IMR-90 (cell line): ENCODE results near the gene SLC9A9. TPM values are rescaled to one million over a fixed set of nuclear protein-coding genes. Genes with fewer than 3 reads are reported as not detected.

Source experiments
- ATAC-seq: fragments of 200-7000 bp; cut with Tn5 transposase; 2 replicates; pipeline ENCODE4 v1.9.1; 2020; ENCODE audit warnings: low read depth, mild to moderate bottlenecking, moderate library complexity
- BruUV-seq: library from RNA; stranded (reverse); fragments of 400-500 nt; replicated peaks from 2 replicates; lab custom pipeline; 2021; lab: Mats Ljungman, UMichigan
- CTCF ChIA-PET: fragments of 300-600 bp; formaldehyde crosslinking; extraction: SDS; loops from one replicate; lab custom pipeline; 2021; ENCODE audit warnings: antibody characterized with exemption; lab: Yijun Ruan, JAX
- POLR2A ChIA-PET: fragments of 300-600 bp; sonication (Branson Sonifier 250); formaldehyde crosslinking; loops from one replicate; lab custom pipeline; 2022; ENCODE audit warnings: antibody characterized with exemption; ENCODE audit not compliant: unreplicated experiment; lab: Charles Lee
- DNase-seq: peaks from one replicate; pipeline ENCODE4 v3.0.0; 2013
- H2AFZ ChIP-seq: replicated peaks from 2 replicates; pipeline ENCODE3; 2013; ENCODE audit warnings: low read length, mild to moderate bottlenecking; ENCODE audit not compliant: poor library complexity
- H2AK5ac ChIP-seq: 2 replicates; pipeline ENCODE4 v1.6.1; 2013; ENCODE audit warnings: low read depth, low read length, inconsistent platforms
- H2AK9ac ChIP-seq: replicated peaks from 2 replicates; pipeline ENCODE3; 2013; ENCODE audit warnings: mild to moderate bottlenecking, low read depth, low read length, moderate library complexity; ENCODE audit not compliant: poor library complexity
- H2BK120ac ChIP-seq: 2 replicates; pipeline ENCODE4 v1.6.1; 2013; ENCODE audit warnings: low read depth, low read length, inconsistent platforms
- H2BK15ac ChIP-seq: 3 replicates; pipeline ENCODE4 v1.6.1; 2013; ENCODE audit warnings: low read depth, low read length, inconsistent platforms
- H2BK20ac ChIP-seq: 2 replicates; pipeline ENCODE4 v1.6.1; 2013; ENCODE audit warnings: low read depth, mild to moderate bottlenecking, inconsistent platforms, low read length, moderate library complexity
- H2BK5ac ChIP-seq: 2 replicates; pipeline ENCODE4 v1.6.1; 2013; ENCODE audit warnings: mild to moderate bottlenecking, low read depth, low read length, inconsistent platforms; ENCODE audit not compliant: poor library complexity, severe bottlenecking
- H3K14ac ChIP-seq: replicated peaks from 2 replicates; pipeline ENCODE4 v1.6.1; 2013; ENCODE audit warnings: low read depth, low read length, inconsistent platforms
- H3K18ac ChIP-seq: 2 replicates; pipeline ENCODE4 v1.6.1; 2013; ENCODE audit warnings: low read depth, low read length, control low read depth
- H3K23ac ChIP-seq: 2 replicates; pipeline ENCODE4 v1.6.1; 2013; ENCODE audit warnings: low read depth, low read length, inconsistent platforms
- H3K27ac ChIP-seq: 2 replicates; pipeline ENCODE4 v1.5.1; 2013; ENCODE audit warnings: mild to moderate bottlenecking, control low read depth, low read length; ENCODE audit not compliant: insufficient read depth
- H3K27me3 ChIP-seq: 2 replicates; pipeline ENCODE4 v1.6.1; 2013; ENCODE audit warnings: low read length; ENCODE audit not compliant: control insufficient read depth, insufficient read depth
- H3K36me3 ChIP-seq: 2 replicates; pipeline ENCODE4 v1.6.1; 2013; ENCODE audit warnings: low read length, mixed read lengths; ENCODE audit not compliant: control insufficient read depth, insufficient read depth
- H3K4ac ChIP-seq: 2 replicates; pipeline ENCODE4 v1.6.1; 2013; ENCODE audit warnings: low read depth, low read length, inconsistent platforms
- H3K4me1 ChIP-seq: 2 replicates; pipeline ENCODE4 v1.6.1; 2013; ENCODE audit warnings: low read length, mixed read lengths; ENCODE audit not compliant: control insufficient read depth, insufficient read depth
- H3K4me2 ChIP-seq: 2 replicates; pipeline ENCODE4 v1.6.1; 2013; ENCODE audit warnings: low read depth, mild to moderate bottlenecking, control low read depth, low read length, moderate library complexity
- H3K4me3 ChIP-seq: 2 replicates; pipeline ENCODE4 v1.5.1; 2013; ENCODE audit warnings: low read depth, mild to moderate bottlenecking, control low read depth, low read length, moderate library complexity; ENCODE audit not compliant: insufficient read depth
- H3K56ac ChIP-seq: 2 replicates; pipeline ENCODE4 v1.6.1; 2013; ENCODE audit warnings: low read length, inconsistent platforms; ENCODE audit not compliant: insufficient read depth; ENCODE audit errors: extremely low read depth
- H3K79me1 ChIP-seq, 2 experiments: 2 replicates each; pipeline ENCODE4 v1.6.1; 2013; ENCODE audit warnings: low read length in 2 of 2, inconsistent platforms in 1 of 2, low read depth in 1 of 2
- H3K9ac ChIP-seq: 2 replicates; pipeline ENCODE4 v1.6.1; 2013; ENCODE audit warnings: low read depth, low read length, control low read depth
- H3K9me1 ChIP-seq: 2 replicates; pipeline ENCODE4 v1.6.1; 2013; ENCODE audit warnings: low read length, inconsistent platforms; ENCODE audit not compliant: insufficient read depth
- H3K9me3 ChIP-seq: 2 replicates; pipeline ENCODE4 v1.6.1; 2013; ENCODE audit warnings: low read length; ENCODE audit not compliant: control insufficient read depth, insufficient read depth
- H4K20me1 ChIP-seq: 2 replicates; pipeline ENCODE4 v1.6.1; 2013; ENCODE audit warnings: low read length, inconsistent platforms; ENCODE audit not compliant: insufficient read depth
- H4K5ac ChIP-seq: 2 replicates; pipeline ENCODE4 v1.6.1; 2013; ENCODE audit warnings: mild to moderate bottlenecking, low read depth, low read length, control low read depth
- H4K8ac ChIP-seq, 2 experiments: 2 replicates each; pipeline ENCODE4 v1.6.1; 2013; ENCODE audit warnings: low read depth in 2 of 2, low read length in 2 of 2, control low read depth in 1 of 2, inconsistent platforms in 1 of 2
- H4K91ac ChIP-seq: 2 replicates; pipeline ENCODE4 v1.6.1; 2013; ENCODE audit warnings: low read depth, low read length, inconsistent platforms; ENCODE audit not compliant: insufficient read depth
- CHD1 ChIP-seq: IDR thresholded peaks from 2 replicates; pipeline ENCODE4 v1.6.1; 2012; ENCODE audit warnings: low read depth, low read length, improper control_type of control experiment
- MAZ ChIP-seq: IDR thresholded peaks from 2 replicates; pipeline ENCODE4 v1.6.1; 2012; ENCODE audit warnings: low read depth, mild to moderate bottlenecking, low read length, improper control_type of control experiment, moderate library complexity, borderline replicate concordance
- NFE2L2 ChIP-seq: fragments of 150-350 bp; IDR thresholded peaks from 2 replicates; pipeline ENCODE4 v1.6.1; 2016; ENCODE audit warnings: low read depth, mild to moderate bottlenecking, low read length
- RAD21 ChIP-seq: IDR thresholded peaks from 2 replicates; pipeline ENCODE4 v1.6.1; 2012; ENCODE audit warnings: low read length, improper control_type of control experiment
- RCOR1 ChIP-seq: IDR thresholded peaks from 2 replicates; pipeline ENCODE4 v1.6.1; 2012; ENCODE audit warnings: mild to moderate bottlenecking, low read length, improper control_type of control experiment; ENCODE audit not compliant: insufficient replicate concordance
- RFX5 ChIP-seq: IDR thresholded peaks from 2 replicates; pipeline ENCODE4 v1.8.0; 2012; ENCODE audit warnings: low read depth, mild to moderate bottlenecking, low read length, moderate library complexity
- SMC3 ChIP-seq: fragments of 150-350 bp; IDR thresholded peaks from 2 replicates; pipeline ENCODE4 v1.6.1; 2016; ENCODE audit warnings: low read depth, mild to moderate bottlenecking, antibody characterized with exemption, low read length, moderate library complexity
- WGBS, 2 experiments: methylation state at CpG; one replicate each; pipeline versions ENCODE4 v1.1.5 to v1.1.7; 2013; ENCODE audit warnings: missing lambda C conversion rate in 2 of 2; ENCODE audit not compliant: insufficient read length in 1 of 2; ENCODE audit errors: extremely low coverage in 2 of 2; 5-methylcytosine and 5-hydroxymethylcytosine counted together
- dilution Hi-C: fragments of 300-500 bp; cut with HindIII; formaldehyde crosslinking; loops from one replicate; pipeline ENCODE4 v1.14.3; 2018; ENCODE audit warnings: low sequenced_read_pairs; ENCODE audit not compliant: unreplicated experiment
- in situ Hi-C: fragments of 300-500 bp; cut with MboI; formaldehyde crosslinking; loops from 3 replicates; pipeline ENCODE4 v1.14.3; 2019; ENCODE audit warnings: low sequenced_read_pairs, inconsistent platforms, mixed read lengths
- intact Hi-C: fragments of 100-400 bp; cut with micrococcal nuclease; formaldehyde crosslinking; loops from 2 replicates; pipeline ENCODE4 v1.10.0; 2022
- polyA plus RNA-seq, 3 experiments: library from polyadenylated mRNA; depleted of rRNA; stranded (reverse); fragments of >200 nt; gene quantifications; 2 replicates each; pipeline ENCODE4 v1.2.3, GENCODE V29; 2012; ENCODE audit warnings: low replicate concordance in 1 of 3
- total RNA-seq: library from RNA; depleted of rRNA; stranded (reverse); fragments of >200 nt; gene quantifications from 2 replicates; pipeline ENCODE4 v1.2.3, GENCODE V29; 2012
- TF ChIP-seq, protein P1 (sequence below): conservative IDR thresholded peaks from 2 replicates; pipeline ENCODE4 v1.5.1; 2012; ENCODE audit warnings: mild to moderate bottlenecking, low read depth, low read length, improper control_type of control experiment
- TF ChIP-seq, protein P2 (sequence below): fragments of 150-350 bp; IDR thresholded peaks from 2 replicates; pipeline ENCODE4 v1.6.1; 2016; ENCODE audit warnings: low read depth, mild to moderate bottlenecking, low read length, moderate library complexity, borderline replicate concordance
- TF ChIP-seq, protein P3 (sequence below): fragments of 150-350 bp; IDR thresholded peaks from 2 replicates; pipeline ENCODE4 v1.6.1; 2017; ENCODE audit warnings: mild to moderate bottlenecking, antibody characterized with exemption, low read length, low read depth

The SLC9A9 gene
- total and polyA plus RNA-seq, 2 of the 4 experiments (the other 2 are of a cell fraction) = 1.4 to 2.3 TPM

DNA sequence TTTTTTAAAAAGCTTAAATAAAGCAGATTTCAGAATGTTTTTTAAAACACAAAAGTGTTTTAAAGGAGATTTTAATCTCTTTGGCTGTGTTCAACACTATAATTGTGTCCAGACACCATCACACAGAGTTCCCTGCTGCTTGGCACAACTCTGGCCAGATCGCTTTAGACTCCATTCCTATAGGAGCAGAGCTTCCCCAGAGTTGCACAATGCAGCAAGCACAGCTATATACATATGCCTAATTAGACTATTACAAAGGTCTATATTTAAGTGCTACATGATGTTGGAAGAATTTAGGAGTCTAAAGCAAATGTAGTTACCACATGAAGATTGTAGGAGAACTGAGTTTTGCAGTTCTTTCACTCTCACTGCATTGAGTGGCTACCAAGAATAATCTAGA lies 11.2 kb downstream of the SLC9A9 start:
- no peak overlapping the region for H3K18ac ChIP-seq
- H4K91ac ChIP-seq = no peak overlapping the region
- CTCF ChIA-PET = no interaction called here
- no peak overlapping the region for H4K8ac ChIP-seq
- H2BK5ac ChIP-seq = no peak overlapping the region
- no peak overlapping the region for H2AFZ ChIP-seq
- H2BK15ac ChIP-seq = no peak overlapping the region
- no peak overlapping the region for H3K4me2 ChIP-seq
- H3K4ac ChIP-seq = no peak overlapping the region
- H2AK5ac ChIP-seq = no peak overlapping the region
- H3K56ac ChIP-seq = no peak overlapping the region
- no peak overlapping the region for H3K9ac ChIP-seq
- no peak for ATAC-seq
- H2AK9ac ChIP-seq = no peak overlapping the region
- DNase-seq = no peak
- no peak overlapping the region for H2BK20ac ChIP-seq
- H3K9me1 ChIP-seq = no peaks in the 10 kb centered on the region
- no peaks in the 10 kb centered on the region for H3K36me3 ChIP-seq
- no peak for TF ChIP-seq RCOR1
- no peak for TF ChIP-seq SMC3
- TF ChIP-seq, protein P1, sequence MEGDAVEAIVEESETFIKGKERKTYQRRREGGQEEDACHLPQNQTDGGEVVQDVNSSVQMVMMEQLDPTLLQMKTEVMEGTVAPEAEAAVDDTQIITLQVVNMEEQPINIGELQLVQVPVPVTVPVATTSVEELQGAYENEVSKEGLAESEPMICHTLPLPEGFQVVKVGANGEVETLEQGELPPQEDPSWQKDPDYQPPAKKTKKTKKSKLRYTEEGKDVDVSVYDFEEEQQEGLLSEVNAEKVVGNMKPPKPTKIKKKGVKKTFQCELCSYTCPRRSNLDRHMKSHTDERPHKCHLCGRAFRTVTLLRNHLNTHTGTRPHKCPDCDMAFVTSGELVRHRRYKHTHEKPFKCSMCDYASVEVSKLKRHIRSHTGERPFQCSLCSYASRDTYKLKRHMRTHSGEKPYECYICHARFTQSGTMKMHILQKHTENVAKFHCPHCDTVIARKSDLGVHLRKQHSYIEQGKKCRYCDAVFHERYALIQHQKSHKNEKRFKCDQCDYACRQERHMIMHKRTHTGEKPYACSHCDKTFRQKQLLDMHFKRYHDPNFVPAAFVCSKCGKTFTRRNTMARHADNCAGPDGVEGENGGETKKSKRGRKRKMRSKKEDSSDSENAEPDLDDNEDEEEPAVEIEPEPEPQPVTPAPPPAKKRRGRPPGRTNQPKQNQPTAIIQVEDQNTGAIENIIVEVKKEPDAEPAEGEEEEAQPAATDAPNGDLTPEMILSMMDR = no peak
- no peak for TF ChIP-seq NFE2L2
- TF ChIP-seq, protein P2, sequence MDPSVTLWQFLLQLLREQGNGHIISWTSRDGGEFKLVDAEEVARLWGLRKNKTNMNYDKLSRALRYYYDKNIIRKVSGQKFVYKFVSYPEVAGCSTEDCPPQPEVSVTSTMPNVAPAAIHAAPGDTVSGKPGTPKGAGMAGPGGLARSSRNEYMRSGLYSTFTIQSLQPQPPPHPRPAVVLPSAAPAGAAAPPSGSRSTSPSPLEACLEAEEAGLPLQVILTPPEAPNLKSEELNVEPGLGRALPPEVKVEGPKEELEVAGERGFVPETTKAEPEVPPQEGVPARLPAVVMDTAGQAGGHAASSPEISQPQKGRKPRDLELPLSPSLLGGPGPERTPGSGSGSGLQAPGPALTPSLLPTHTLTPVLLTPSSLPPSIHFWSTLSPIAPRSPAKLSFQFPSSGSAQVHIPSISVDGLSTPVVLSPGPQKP = no peak
- TF ChIP-seq CHD1 = no peak
- TF ChIP-seq RFX5 = no peak
- TF ChIP-seq, protein P3, sequence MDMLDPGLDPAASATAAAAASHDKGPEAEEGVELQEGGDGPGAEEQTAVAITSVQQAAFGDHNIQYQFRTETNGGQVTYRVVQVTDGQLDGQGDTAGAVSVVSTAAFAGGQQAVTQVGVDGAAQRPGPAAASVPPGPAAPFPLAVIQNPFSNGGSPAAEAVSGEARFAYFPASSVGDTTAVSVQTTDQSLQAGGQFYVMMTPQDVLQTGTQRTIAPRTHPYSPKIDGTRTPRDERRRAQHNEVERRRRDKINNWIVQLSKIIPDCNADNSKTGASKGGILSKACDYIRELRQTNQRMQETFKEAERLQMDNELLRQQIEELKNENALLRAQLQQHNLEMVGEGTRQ = no peak
- TF ChIP-seq MAZ = no peak
- TF ChIP-seq RAD21 = no peak
- in situ Hi-C loops (no loop called here), intact Hi-C loops (no loop called here), dilution Hi-C loops (no loop called here)
- H4K5ac ChIP-seq = no peak overlapping the region
- no peaks in the 10 kb centered on the region for H3K79me1 ChIP-seq
- H3K14ac ChIP-seq = no peak overlapping the region
- H3K23ac ChIP-seq = no peak overlapping the region
- no peaks in the 10 kb centered on the region for H3K9me3 ChIP-seq
- POLR2A ChIA-PET = no interaction called here
- WGBS, 2 experiments = no CpG with 5 or more reads among the region's 1 CpG
- H3K4me1 ChIP-seq = no peaks in the 10 kb centered on the region
- no peak overlapping the region for H3K27ac ChIP-seq
- H4K20me1 ChIP-seq = no peaks in the 10 kb centered on the region
- no peak overlapping the region for H3K4me3 ChIP-seq
- H3K27me3 ChIP-seq = no peaks in the 10 kb centered on the region
- no peak overlapping the region for H2BK120ac ChIP-seq
- no TSS peak for BruUV-seq
